ENCODE data around the gene DBF4B. TPM values are rescaled to one million over a fixed set of nuclear protein-coding genes. Genes with fewer than 3 reads are reported as not detected.

DBF4B gene
- polyA plus RNA-seq, 1 of the 3 experiments (the other 2 are of a cell fraction) = 8.3 TPM

- Histone ChIP-seq H3K27ac (ENCODE audit: low read depth in 2 of 2, low read length in 1 of 2) (no peak overlapping the region), H3K79me2 (ENCODE audit: insufficient read depth) (no peaks in the 10 kb centered on the region), H2AFZ (ENCODE audit: low read depth) (no peak overlapping the region), H3K4me1 (ENCODE audit: control insufficient read depth in 1 of 2, insufficient read depth in 2 of 2, low read depth in 1 of 2, low read length in 1 of 2) (peaks cover 0 to 7% of the 10 kb centered on the region in 2 experiments; a peak in 1 of 4 replicates), H3K9me2 (no peaks in the 10 kb centered on the region), H3F3A (replicated peaks; ENCODE audit: insufficient read depth) (no peaks in the 10 kb centered on the region), H3K36me3 (replicated peaks in 1 of 2; ENCODE audit: control insufficient read depth in 1 of 2, insufficient read depth in 2 of 2, low read length in 1 of 2) (peaks cover 2 to 3% of the 10 kb centered on the region in 2 experiments), H3K4me2 (no peak overlapping the region), H3K27me3 (ENCODE audit: insufficient read depth) (no peaks in the 10 kb centered on the region), H3K9ac (no peak overlapping the region), H3K9me3 (no peaks in the 10 kb centered on the region), H3K4me3 (ENCODE audit: low read depth in 2 of 2, low read length in 1 of 2) (no peak overlapping the region), H4K20me1 (ENCODE audit: insufficient read depth) (no peaks in the 10 kb centered on the region)
- ChIA-PET POLR2A (no interaction called here), CTCF (interaction anchor here (1.2 to 2.6 kb wide), 3 partner anchors 27 to 131 kb away, joined by 3 to 9 read pairs (median 6); no protein-coding TSS in a partner anchor)
- DNase-seq = no peak
- TF ChIP-seq IRF3 (IDR thresholded peaks at IDR 0.05; ENCODE audit: low read depth, low read length) (no peak), CHD2 (IDR thresholded peaks at IDR 0.05; ENCODE audit: low read length, partially characterized antibody) (no peak), YY1 (IDR thresholded peaks at IDR 0.05; ENCODE audit: low read depth) (no peak), MXI1 (IDR thresholded peaks at IDR 0.05; ENCODE audit: low read depth, low read length) (no peak)
These were observed 39.1 kb downstream of the DBF4B start for GRCh38 chr17:44747566-44747965.

DNA sequence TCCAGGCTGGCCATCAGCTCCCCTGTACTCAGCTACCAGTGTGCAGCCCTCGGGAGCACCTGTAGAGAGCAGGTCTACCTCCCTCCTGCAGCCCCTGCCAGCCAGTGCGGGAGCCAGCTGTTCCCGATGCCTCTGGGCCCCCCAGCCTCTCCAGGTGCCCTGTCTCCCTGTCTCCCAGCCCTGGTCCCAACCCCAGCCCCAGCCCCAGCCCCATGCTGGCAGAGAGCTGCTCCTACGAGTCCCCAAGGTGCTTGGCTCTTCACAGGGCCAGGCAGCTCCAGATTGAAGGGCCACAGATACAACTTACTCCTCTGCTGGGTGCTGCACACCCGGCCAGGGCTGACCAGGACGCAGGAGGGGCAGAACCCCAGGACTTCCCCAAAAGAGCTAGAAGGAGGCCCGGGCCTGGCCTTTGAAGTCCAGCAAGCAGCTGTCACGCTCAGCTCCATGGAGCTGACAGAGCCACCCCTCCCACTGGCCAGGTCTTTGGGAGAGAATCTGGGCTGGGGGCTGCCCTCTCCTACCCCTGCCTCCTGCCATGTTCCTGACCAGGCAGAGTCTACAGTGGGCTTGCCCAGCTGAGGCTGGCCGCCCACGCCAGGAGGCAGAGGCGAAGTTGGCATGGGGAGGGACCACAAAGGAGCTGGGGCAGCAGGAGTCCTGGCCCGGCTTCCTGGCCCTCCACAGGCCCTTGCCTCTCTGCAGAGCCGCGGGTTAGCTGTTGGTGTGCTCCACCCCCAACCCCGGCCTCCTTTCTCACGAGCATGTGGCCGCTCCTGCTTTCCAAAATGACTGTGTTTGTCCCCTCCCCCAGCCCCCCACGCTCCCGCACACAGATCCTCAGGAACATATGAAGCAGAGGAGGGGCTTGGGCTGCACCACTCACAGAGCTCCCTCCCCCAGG, 40.9 kb downstream of the DBF4B start:
- no peaks in the 10 kb centered on the region for H3K9me2 ChIP-seq
- H3K4me3 ChIP-seq (ENCODE audit: low read depth in 2 of 2, low read length in 1 of 2) = no peak overlapping the region
- no peak for DNase-seq
- no peak overlapping the region for H3K27ac ChIP-seq (ENCODE audit: low read depth in 2 of 2, low read length in 1 of 2)
- TF ChIP-seq, protein P1, sequence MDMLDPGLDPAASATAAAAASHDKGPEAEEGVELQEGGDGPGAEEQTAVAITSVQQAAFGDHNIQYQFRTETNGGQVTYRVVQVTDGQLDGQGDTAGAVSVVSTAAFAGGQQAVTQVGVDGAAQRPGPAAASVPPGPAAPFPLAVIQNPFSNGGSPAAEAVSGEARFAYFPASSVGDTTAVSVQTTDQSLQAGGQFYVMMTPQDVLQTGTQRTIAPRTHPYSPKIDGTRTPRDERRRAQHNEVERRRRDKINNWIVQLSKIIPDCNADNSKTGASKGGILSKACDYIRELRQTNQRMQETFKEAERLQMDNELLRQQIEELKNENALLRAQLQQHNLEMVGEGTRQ (IDR thresholded peaks at IDR 0.05; ENCODE audit: borderline replicate concordance, low read depth, low read length) = no peak
- TF ChIP-seq SIN3A (IDR thresholded peaks at IDR 0.05; ENCODE audit: borderline replicate concordance, low read depth, low read length) = no peak
- no peak for TF ChIP-seq GABPA (IDR thresholded peaks at IDR 0.05; ENCODE audit: low read depth)
- no peak for TF ChIP-seq RXRA (IDR thresholded peaks at IDR 0.05; ENCODE audit: borderline replicate concordance, low read depth)
- no peak for TF ChIP-seq FOSL2 (IDR thresholded peaks at IDR 0.05; ENCODE audit: borderline replicate concordance, low read depth)
- TF ChIP-seq MXI1 (IDR thresholded peaks at IDR 0.05; ENCODE audit: low read depth, low read length) = no peak
- no peak for TF ChIP-seq IRF3 (IDR thresholded peaks at IDR 0.05; ENCODE audit: low read depth, low read length)
- no peak for TF ChIP-seq EZH2phosphoT487 (IDR thresholded peaks at IDR 0.05; ENCODE audit: borderline replicate concordance, low read depth)
- TF ChIP-seq ZBTB33 (IDR thresholded peaks at IDR 0.05; ENCODE audit: borderline replicate concordance, low read depth) = no peak
- TF ChIP-seq EP300 (IDR thresholded peaks at IDR 0.05; ENCODE audit: borderline replicate concordance in 1 of 2, low read depth in 1 of 2, low read length in 1 of 2) = no peak
- no peak for TF ChIP-seq FOXJ3 (CRISPR knock-in tag; IDR thresholded peaks at IDR 0.05)
- TF ChIP-seq RFX5 (IDR thresholded peaks at IDR 0.05; ENCODE audit: low read length) = no peak
- TF ChIP-seq GATA2 (CRISPR knock-in tag; IDR thresholded peaks at IDR 0.05) = no peak
- no peak for TF ChIP-seq RAD21 (IDR thresholded peaks at IDR 0.05; ENCODE audit: low read length)
- no peak for TF ChIP-seq JUND (IDR thresholded peaks at IDR 0.05)
- no peak for TF ChIP-seq POLR2AphosphoS5 (IDR thresholded peaks at IDR 0.05; ENCODE audit: low read depth, low read length)
- TF ChIP-seq SMC3 (IDR thresholded peaks at IDR 0.05; ENCODE audit: low read depth, low read length) = no peak
- TF ChIP-seq NRF1 (IDR thresholded peaks at IDR 0.05; ENCODE audit: low read depth, low read length) = no peak
- peaks cover 2 to 3% of the 10 kb centered on the region in 2 experiments for H3K36me3 ChIP-seq (replicated peaks in 1 of 2; ENCODE audit: control insufficient read depth in 1 of 2, insufficient read depth in 2 of 2, low read length in 1 of 2)
- no peaks in the 10 kb centered on the region for H3F3A ChIP-seq (replicated peaks; ENCODE audit: insufficient read depth)
- ChIA-PET CTCF (interaction anchor here (0.6 to 2.6 kb wide), 3 partner anchors 10 to 386 kb away, joined by 3 to 9 read pairs (median 4); partner anchors contain the start of gene ACBD4), POLR2A (interaction anchor here (1.0 kb wide), 1 partner anchor 10 kb away, joined by 3 read pairs; no protein-coding TSS in a partner anchor)
- no peak overlapping the region for H2AFZ ChIP-seq (ENCODE audit: low read depth)
- no peaks in the 10 kb centered on the region for H3K27me3 ChIP-seq (ENCODE audit: insufficient read depth)
- no peaks in the 10 kb centered on the region for H3K9me3 ChIP-seq
- H3K9ac ChIP-seq = no peak overlapping the region
- no peaks in the 10 kb centered on the region for H4K20me1 ChIP-seq (ENCODE audit: insufficient read depth)
- WGBS (ENCODE audit: low lambda C conversion rate) = 90% methylated on average over 15 of the region's 19 CpGs
- H3K4me2 ChIP-seq = no peak overlapping the region
- no peaks in the 10 kb centered on the region for H3K79me2 ChIP-seq (ENCODE audit: insufficient read depth)
- H3K4me1 ChIP-seq (ENCODE audit: control insufficient read depth in 1 of 2, insufficient read depth in 2 of 2, low read depth in 1 of 2, low read length in 1 of 2) = peaks cover 0 to 7% of the 10 kb centered on the region in 2 experiments; a peak in 1 of 4 replicates
